Measurements from ENCODE around the gene FOXB1. TPM values are rescaled to one million over a fixed set of nuclear protein-coding genes. Genes with fewer than 3 reads are reported as not detected.

Gene FOXB1
- polyA plus RNA-seq (ENCODE audit: insufficient read length in 4 of 4) = under 1 TPM in 3 of 4 donors, not detected in 1; 0.06 to 0.10 (median 0.09) TPM

DNA sequence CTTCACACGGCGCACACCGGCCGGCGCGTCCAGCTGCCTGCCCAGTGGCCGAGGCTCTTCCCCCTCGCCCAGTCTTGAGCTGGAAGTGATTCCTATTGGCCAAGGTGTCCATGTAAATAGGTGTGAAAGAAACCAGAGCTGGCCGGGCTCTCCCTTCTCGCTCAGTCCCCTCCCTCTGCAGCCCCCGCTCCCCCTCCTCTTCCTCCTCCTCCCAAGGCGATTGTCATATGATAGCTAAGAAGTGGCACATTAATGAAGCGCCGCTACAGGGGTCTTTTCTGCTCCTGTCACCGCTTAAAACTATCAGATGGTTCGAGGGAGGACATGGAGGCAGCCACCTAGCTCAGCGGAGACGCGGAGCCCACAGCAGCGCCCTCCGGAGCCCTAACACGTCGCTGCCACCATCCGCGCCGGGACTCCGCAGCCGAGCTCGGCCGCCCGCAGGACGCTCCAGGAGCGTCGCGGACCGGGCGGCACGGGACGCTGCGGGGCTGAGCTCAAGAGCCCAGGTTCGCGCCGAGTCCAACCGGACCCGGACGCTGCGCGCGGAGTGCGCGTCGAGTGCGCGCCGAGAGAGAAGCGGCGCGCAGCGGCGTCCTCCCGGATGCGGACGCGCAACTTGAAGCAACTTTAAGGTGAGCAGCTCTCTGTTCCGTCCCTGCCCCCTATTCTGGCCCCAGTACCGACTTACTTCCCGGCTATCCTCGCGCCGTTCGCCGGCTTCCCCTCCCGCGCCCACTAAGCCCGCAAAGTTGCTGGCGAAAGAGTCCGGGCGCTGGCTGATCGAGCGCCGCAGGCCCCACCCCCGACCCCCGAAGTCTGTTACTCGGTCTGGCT is at the start of gene FOXB1:
Gene FOXB1, plus strand, starts transcription at position 303 of the 837 bp plus-strand sequence. CDS start 653 bp downstream, outside the sequence.
- no peak for DNase-seq (ENCODE audit: low read depth in 4 of 4, low spot score in 3 of 4)

DNA sequence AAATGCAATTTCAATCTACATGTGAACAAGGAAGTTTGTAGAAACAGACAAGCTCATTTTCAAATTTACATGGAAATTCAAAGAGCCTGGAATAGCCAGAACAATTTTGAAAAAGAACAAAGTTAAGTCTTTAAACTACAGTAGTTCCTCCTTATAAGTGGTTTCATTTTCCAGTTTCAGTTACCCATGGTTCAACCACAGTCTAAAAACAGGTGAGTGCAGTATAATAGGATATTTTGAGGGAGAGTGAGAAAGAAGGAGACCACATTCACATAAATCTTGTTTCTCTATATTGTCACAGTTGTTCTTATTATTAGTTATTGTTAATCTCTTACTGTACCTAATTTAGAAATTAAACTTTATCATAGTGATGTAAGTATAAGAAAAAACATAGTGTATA is 45.8 kb upstream of the FOXB1 start:
- no peak for DNase-seq (ENCODE audit: low read depth in 4 of 4, low spot score in 3 of 4)

DNA sequence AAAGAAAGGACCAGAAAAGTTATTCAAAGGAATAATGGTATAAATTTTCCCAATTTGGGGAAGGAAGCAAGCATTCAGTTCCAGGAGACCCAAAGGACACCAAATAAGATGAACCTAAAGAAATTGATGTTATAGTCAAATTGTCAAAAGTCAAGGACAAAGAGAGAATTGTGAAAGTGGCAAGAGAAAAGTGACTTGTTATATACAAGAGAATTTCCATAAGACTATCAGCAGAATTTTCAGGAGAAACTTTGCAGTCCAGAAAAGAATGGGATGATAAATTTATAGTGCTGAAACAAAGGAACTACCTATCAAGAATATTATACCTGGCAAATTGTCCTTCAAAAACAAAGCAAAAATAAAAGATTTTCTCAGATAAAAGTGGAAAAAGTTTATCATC is 43.8 kb upstream of the FOXB1 start:
- no peak for DNase-seq (ENCODE audit: low read depth in 4 of 4, low spot score in 3 of 4)

DNA sequence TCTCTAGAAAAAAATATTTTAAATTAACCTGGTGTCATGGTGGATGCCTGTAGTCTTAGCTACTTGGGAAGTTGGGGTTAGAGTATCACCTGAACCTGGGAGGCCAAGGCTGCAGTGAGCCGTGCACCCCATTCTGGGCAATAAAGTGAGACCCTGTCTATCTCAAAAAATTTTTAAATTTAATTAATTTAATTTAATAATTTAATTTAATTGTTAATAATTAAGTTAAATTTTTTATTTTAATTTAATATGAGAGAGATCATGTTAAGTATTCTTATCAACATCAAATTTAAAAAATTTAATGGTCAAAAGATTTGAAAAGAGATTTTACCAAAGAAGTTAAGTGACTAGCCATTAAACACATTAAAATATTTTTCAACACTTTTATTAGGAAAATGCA is 40.8 kb upstream of the FOXB1 start:
- DNase-seq (ENCODE audit: low read depth in 4 of 4, low spot score in 3 of 4) = no peak

DNA sequence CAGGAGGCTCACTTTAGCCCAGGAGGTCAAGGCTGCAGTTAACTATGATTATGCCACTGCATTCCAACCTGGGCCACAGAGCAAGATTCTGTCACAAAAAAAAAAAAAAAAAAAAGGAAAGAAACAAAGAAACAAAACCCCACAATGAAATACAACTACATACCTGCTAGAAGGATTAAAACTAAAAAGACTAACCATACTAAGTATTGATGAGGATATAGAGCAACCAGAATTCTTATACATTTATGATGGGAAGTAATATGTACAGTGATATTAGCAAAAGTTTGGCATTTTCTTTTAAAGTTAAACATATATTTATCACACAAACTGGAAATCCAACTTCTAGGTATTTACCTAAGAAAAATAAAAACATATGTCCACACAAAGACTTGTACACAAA is 40.2 kb upstream of the FOXB1 start:
- no peak for DNase-seq (ENCODE audit: low read depth in 4 of 4, low spot score in 3 of 4)

DNA sequence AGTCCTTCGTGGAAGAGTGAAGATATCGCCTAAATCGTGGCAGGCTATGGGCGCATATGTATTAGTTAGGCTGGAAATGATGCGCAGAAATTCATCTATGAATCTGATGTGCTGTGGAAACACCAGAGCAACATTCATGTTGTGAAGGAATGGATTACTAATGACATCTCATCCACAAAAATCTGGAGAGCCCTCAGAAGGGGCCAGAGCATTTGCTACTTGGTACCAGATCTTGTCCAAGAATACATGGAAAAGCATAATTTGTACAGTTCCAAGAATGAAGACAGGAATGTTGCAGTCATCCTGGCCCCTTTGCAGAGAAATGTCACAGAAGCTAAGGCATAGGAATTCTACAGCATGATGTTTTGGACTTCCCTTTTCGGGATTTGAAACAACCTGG is 38.4 kb upstream of the FOXB1 start:
- DNase-seq (ENCODE audit: low read depth in 4 of 4, low spot score in 3 of 4) = no peak

DNA sequence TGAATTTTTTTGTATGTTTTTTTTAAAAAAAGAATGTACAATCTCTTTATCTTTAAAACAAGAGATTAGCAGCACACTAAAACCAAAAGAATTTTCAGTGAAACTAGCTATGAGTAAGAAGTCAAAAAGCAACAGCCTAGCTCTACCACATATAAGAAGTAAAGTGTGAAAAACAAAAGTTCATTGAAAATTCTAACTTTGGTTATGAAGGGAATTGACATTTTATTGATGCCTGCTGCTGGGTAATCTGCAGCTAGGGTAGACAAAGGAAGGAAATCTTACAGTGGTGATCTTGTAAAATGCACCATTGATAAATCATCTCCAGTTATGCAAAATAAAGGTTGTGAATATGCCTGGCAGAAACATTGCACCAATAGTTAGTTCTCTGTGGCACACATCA is 37.8 kb upstream of the FOXB1 start:
- no peak for DNase-seq (ENCODE audit: low read depth in 4 of 4, low spot score in 3 of 4)

DNA sequence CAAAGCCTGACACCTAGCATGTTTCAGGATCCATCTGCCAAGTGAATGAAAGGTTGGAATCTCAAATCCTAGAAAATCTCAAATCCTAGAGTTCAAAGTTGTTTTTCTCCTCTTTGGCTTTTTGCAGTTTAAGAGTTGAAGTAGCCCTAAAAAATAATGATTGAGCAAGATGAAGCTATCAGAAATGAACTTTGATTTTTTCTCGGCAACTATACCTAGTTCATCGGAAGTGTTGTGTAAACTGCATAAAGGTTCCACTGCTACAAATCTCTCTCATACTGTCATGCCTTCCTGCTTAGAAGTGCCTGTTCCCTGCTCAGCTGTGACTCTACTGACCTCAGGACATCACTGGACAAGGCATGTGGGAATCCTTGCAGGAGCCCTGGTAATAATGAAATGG is 35.8 kb upstream of the FOXB1 start:
- no peak for DNase-seq (ENCODE audit: low read depth in 4 of 4, low spot score in 3 of 4)

DNA sequence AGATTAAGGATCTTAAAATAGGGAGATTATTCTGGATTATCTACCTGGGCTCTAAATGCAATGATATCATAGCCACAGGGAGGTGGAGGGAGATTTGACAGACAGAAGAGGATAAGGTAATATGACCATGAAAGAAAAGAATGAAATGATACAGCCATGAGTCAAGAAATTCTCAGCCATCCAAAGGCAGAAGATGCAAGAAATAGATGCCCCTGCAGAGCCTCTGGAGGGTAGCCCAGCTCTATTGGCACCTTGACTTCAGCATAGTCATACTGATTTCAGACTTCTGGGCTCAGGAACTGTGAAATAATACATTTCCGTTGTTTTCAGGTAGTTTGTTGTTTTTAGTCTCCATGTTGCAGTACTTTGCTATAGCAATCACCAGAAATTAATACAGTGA is 31.9 kb upstream of the FOXB1 start:
- no peak for DNase-seq (ENCODE audit: low read depth in 4 of 4, low spot score in 3 of 4)

DNA sequence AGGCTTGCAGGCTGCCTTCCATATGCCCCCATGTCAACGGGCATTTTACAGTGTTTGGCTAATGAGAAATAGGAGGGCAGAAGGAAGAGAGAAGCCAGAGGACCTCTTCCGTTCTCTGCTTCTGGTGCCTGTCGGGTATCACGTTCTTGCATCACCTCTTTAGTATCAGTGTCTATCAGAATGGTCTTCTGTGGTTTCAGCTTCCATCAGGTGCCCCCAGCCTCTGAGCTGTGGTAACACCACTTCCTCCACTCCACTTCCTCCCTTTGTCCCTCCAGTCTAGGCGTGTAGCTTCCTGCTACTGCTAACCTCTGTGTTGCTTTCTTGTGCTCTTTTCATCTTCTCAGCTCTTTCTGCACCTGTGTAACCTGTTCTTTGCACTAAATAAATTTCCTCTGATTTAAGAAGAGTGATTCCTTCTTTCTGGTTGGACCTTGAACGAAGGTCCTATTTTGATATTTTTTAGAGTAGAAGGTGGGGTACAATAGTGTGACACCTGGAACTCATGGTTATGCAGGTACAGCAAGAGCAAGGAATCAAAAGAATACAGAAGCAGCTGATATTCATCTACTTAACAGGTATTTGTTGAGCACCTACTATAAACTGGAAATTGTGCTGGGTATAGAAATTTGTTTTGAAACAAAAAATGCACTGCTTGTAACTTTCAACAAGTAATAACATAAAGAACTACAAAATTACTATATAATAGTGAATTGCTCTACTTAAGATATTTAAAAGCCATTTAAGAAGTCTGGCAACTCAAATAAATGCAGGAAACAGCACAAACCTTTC is 27.4 kb upstream of the FOXB1 start:
- DNase-seq (ENCODE audit: low read depth in 4 of 4, low spot score in 3 of 4) = no peak

DNA sequence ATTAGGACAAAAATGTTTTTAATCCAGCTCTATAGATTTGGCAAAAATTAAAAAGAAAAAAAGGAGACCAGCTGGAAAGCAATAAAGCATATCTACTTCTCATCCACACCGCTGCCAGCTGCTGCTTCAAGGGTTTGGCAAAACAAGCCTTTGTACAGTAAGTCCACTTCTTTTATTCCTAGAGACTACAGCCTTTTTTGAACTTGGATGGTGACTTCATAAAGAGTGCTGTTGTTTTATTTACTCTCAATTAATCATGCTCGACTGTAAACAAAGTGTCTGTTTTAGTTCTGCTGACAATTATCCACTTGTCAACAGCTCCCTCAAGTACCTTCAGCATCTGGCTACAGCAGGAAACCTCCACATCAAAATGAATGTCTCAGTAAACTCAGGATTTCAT is 12.3 kb upstream of the FOXB1 start:
- no peak for DNase-seq (ENCODE audit: low read depth in 4 of 4, low spot score in 3 of 4)

DNA sequence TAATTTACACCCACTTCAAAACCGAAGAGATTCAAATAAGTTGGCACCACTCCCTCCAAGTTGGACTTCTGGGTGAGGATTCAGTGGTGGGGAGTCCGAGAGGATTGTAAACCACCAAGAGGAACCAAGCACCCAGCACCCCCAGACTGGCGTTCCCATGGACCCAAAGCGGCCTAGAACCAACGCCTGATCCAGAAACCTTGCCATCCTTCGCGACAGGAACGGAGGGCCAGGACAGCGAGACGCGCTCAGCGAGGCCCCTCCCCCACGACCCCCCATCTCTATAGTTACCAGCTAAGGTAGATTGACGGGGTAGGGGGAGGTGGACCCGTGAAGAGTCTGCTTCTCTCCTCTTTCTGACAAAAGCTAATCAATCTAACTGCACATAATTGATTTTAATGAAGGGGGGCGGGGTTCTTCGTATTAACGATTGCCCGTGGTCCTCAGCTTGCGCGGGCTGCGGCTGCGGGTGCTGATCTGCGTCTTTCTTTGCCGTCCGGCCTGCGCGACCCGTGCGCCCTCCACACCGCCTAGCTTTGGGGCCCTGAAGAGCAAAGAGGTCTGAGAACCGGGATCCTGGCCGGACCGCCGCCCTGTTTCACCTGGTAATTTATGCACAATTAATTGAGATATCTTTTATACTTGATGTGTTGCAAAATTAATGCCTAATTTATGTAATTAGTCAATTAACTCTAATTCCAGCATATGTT is 10.9 kb upstream of the FOXB1 start:
- DNase-seq (ENCODE audit: low read depth in 4 of 4, low spot score in 3 of 4) = no peak

DNA sequence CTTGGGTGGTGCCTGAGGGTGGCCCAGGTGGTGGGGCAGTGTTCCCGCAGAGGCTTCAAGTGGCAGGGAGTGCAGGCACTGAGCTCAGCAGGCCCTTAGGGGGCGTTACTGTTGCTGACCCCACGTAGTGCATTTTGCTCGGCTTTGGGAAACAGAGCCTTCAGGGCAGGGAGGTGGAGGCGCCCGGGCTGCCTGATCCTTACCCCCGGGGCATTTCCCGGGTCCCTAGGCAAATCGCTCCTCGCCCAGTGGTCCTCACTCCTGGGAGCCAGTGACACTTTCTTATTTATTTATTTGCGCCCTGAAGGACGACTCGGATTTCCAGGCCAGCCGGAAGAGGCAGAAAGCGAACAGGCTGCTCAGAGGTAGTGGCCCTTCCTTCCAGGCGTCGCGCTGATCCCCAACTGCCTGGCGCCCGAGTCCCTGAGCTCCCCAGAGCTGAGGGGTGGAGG is 10.1 kb upstream of the FOXB1 start:
- DNase-seq (ENCODE audit: low read depth in 4 of 4, low spot score in 3 of 4) = no peak

DNA sequence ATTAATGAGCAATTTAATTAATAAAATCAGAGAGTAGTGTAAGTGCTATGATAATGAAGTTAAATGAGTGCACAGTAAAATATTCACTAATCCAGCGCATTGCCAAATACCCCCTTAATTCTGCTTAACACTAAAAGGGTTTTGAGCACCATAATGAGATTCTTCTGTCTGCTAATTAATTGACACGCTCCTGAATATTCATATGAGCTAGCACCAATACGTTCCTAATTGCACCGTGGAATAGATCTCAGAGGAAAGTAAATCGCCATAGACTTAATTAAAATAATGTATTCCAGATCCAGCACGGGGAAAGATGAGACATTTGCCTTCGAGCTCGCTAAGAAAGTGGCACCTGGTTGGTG is 9.6 kb upstream of the FOXB1 start:
- no peak for DNase-seq (ENCODE audit: low read depth in 4 of 4, low spot score in 3 of 4)

DNA sequence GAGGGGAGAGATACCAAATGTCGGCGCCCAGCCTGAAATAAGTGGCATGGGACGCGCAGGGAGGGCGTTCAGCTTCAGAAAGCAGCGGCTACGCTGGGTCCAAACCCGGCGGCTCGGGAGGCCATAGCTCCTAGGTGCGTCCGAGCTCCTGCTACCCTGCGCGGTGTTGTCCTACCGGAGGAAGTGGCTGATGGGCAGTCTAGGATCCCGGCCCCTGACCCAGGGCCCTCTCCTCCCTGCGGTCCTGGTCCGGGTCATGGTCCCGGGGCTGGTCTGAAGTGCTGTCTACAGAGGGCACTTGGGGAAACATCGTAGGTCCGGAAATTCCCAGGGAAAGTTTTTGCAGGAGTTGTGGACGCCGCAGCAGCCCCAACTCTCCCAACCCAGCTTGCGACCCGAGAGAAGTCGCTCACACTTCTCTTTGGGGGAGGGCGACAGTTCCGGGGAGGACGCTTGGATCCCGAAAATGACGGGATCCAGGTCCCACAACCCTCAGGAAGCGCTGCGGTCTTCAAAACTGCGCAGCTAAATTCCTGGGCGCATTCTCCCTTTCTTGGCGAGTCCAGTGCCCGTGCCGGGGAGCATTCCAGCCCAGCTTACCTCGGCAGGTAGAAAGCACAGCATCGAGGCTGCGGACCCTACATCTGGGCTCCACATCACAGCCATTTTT is 9.1 kb upstream of the FOXB1 start:
- DNase-seq (ENCODE audit: low read depth in 4 of 4, low spot score in 3 of 4) = no peak

DNA sequence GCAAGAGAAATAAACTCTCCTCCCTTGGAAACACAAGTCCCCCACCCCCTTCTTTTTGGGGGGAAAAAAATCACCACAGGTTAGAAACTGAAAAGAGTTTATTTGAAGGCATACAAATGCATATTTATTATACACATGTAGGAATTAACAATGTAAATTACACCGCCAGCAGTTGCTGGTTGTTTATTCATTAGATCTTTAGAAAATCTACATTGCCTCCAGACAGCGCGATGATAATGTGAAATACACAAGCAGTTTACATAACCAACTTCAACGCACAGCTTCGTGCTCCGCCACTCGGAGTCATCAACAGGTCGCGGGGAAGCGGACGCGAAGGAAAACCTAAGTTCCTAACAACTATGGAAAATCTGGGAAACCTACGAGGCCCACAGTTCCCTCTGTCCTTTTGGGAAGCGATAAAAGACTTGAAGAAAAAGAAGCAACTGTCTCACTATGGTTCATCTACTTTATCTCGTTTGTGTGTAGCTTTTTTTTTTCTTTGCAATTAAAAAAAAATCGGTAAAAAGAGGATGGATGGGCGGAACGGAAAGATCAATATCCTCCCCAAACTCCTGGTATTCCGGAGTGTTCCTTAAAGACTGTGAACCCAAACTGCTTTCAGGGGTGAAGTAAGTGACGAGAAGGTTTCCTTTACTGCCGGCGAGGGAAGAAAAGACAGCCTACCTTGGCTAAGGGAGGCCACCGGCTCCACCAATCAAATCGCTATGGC is 8.4 kb upstream of the FOXB1 start:
- no peak for DNase-seq (ENCODE audit: low read depth in 4 of 4, low spot score in 3 of 4)

DNA sequence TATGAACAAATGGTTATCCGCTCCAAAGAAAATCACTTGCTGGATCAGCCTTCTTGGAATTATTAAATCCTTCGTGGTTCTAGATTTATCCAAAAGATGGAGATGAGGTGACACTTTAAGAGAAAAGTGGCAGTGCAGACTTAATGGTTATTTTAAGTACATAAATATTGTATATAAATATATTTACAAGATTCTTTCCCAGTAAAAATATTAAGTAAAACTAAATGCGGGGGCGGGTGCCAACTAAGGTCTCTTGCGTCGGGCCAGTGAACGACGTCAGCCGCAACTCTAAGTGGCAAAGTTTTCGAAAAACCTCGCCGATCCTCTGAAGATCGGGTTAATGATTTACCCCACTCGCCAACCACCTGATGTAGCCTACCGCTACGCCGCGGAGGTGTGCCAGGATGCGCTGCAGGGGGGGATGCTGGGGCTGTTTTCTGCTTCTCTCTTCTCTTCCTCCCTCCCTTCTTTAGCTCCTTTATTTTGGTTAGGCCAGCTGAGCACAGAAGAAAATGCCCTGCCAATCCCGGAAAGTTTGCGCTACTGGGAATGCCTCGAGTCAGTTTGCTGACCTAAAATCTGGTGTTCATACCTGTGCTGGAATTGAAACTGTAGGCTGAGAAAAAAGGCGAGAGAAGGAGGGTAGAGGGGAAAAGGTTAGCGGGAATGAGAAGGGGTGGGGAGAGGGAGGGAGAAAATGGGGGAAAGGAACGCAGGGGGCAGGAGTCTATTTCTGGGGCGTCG is 7.6 kb upstream of the FOXB1 start:
- DNase-seq (ENCODE audit: low read depth in 4 of 4, low spot score in 3 of 4) = no peak

DNA sequence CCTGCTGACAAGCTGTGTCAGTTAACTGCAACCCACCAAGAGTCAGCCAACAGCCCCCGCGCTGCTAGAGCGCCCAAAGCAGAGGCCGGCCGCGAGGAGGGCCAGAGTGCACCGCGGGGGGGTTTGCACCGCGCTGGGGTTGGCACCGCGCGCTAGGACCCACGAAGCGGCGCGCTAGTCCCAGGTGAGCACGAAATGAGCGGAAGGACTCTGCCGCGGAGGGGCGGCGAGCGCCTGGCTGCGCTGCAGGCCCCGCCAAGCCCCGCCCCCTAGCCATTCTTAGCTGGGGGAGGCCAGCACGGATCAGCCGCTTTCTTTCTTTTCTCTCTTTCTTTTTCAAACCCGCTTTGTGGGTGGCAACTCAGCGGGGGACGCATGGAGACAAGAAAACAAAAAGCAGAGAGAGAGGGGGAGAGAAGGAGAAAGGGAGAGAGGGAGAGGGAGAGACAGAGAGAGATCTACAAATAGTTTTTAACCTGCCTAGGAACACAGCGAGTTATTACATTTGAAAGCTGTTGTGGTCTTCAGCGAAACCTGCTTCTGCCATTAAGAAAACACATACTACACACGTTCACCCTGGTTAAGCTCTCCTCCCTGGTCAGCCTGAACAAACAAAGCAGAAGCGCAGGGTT is 6.9 kb upstream of the FOXB1 start:
- DNase-seq (ENCODE audit: low read depth in 4 of 4, low spot score in 3 of 4) = no peak
